Raji (cell line): ENCODE measurements around the gene KAZN.

Source experiments
- POLR2A ChIP-seq: IDR thresholded peaks from 2 replicates; pipeline ENCODE4 v1.6.1; 2011; ENCODE audit warnings: low read depth, low read length, control low read depth; ENCODE audit not compliant: insufficient read depth

KAZN gene

GRCh38 chr1:14817223-14818170 lies 219.0 kb downstream of the KAZN start:
- TF ChIP-seq POLR2A, result no peak

- TF ChIP-seq POLR2A, result no peak
These were observed 222.0 kb downstream of the KAZN start for GRCh38 chr1:14820295-14821085.

- no peak for TF ChIP-seq POLR2A
These were observed 224.0 kb downstream of the KAZN start for GRCh38 chr1:14822493-14822892.

GRCh38 chr1:14822996-14823395 lies 224.5 kb downstream of the KAZN start:
- TF ChIP-seq POLR2A, result no peak

GRCh38 chr1:14824314-14824915 lies 225.9 kb downstream of the KAZN start:
- TF ChIP-seq POLR2A, result no peak

- no peak for TF ChIP-seq POLR2A
These were observed 226.9 kb downstream of the KAZN start for GRCh38 chr1:14825396-14825795.

GRCh38 chr1:14826172-14826636 lies 227.7 kb downstream of the KAZN start:
- TF ChIP-seq POLR2A, result no peak

GRCh38 chr1:14826731-14827326 lies 228.3 kb downstream of the KAZN start:
- TF ChIP-seq POLR2A, result no peak

GRCh38 chr1:14827870-14828269 lies 229.4 kb downstream of the KAZN start:
- TF ChIP-seq POLR2A, result no peak

- no peak for TF ChIP-seq POLR2A
These were observed 230.2 kb downstream of the KAZN start for GRCh38 chr1:14828665-14829064.

GRCh38 chr1:14835725-14836124 lies 237.2 kb downstream of the KAZN start:
- no peak for TF ChIP-seq POLR2A

- TF ChIP-seq POLR2A, result no peak
These were observed 238.1 kb downstream of the KAZN start for GRCh38 chr1:14836426-14837140.

- no peak for TF ChIP-seq POLR2A
These were observed 241.9 kb downstream of the KAZN start for GRCh38 chr1:14840374-14840773.

- no peak for TF ChIP-seq POLR2A
These were observed 243.0 kb downstream of the KAZN start for GRCh38 chr1:14841456-14841855.
